Dendritic cell treated with granulocyte-macrophage colony-stimulating factor and Interleukin-4, amounts not matched to agents 40 ng/mL and 50 ng/mL, for 4 days (primary cell): Measurements from ENCODE around the gene TIPRL.
A peak's percentile ranks its signal among the peaks of the same experiment; 100 is the strongest.

Experiments
- H3K27ac Mint-ChIP-seq: one replicate; pipeline ENCODE4 v1.8.0; 2022; ENCODE audit warnings: mild to moderate bottlenecking, mixed read lengths
- H3K27me3 Mint-ChIP-seq: one replicate; pipeline ENCODE4 v1.8.0; 2022; ENCODE audit warnings: mild to moderate bottlenecking, mixed read lengths
- H3K36me3 Mint-ChIP-seq: one replicate; pipeline ENCODE4 v1.8.0; 2022; ENCODE audit warnings: low read depth, mixed read lengths
- H3K4me1 Mint-ChIP-seq: one replicate; pipeline ENCODE4 v1.8.0; 2022; ENCODE audit warnings: low read depth, mixed read lengths
- H3K4me3 Mint-ChIP-seq: one replicate; pipeline ENCODE4 v1.8.0; 2022; ENCODE audit warnings: mild to moderate bottlenecking, moderate library complexity, mixed read lengths
- H3K9me3 Mint-ChIP-seq: one replicate; pipeline ENCODE4 v1.8.0; 2022; ENCODE audit warnings: mixed read lengths
- intact Hi-C: fragments of 100-400 bp; cut with micrococcal nuclease; formaldehyde crosslinking; loops from one replicate; pipeline ENCODE4 v1.15.0; 2022

Gene TIPRL

DNA sequence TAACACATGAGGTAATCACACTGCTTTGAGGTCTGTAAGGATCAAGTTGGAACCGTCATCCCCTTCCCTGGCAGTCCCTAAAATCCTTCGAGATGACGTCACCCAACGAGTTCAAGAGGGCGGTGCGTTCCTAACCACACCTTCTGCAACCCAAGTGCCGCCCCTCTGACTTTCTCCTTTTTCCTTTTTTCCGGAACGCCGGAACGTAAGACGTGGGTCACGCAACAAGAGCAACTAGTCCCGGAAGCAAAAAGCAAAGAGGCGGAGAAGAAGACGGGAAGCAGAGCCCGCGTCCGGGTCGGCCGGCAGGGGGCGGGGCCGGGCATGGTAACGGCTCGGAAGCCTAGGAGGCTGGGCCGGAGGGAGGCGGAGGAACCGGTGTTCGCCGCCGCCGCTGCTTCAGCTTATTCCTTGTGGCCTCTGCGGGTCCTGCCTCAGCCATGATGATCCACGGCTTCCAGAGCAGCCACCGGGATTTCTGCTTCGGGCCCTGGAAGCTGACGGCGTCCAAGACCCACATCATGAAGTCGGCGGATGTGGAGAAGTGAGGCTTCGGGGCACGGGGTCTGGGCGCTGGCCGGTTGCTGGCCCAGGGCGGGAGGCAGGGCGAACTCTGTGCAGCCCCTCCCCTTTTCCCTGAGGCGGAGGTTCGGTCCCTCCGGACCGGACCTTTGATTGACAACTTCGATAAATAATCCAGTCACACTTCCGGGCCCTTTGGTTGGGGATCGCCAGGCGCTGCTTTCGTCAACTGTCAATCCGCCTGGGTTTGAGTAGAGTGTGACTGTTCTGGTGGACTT lies at the start of gene TIPRL:
TIPRL (plus strand) TSS at position 325 of the 800 bp plus-strand sequence; CDS start at position 441, 116 bp downstream.
- no peaks in the 10 kb centered on the region for H3K4me1 Mint-ChIP-seq
- H3K9me3 Mint-ChIP-seq = no peaks in the 10 kb centered on the region
- H3K4me3 Mint-ChIP-seq = no peak within 1 kb of the TSS
- no peak within 1 kb of the TSS for H3K27ac Mint-ChIP-seq
- peaks cover 3% of the 10 kb centered on the region for H3K36me3 Mint-ChIP-seq
- peaks cover 6% of the 10 kb centered on the region for H3K27me3 Mint-ChIP-seq
- intact Hi-C loops = loop anchor here (2.0 kb wide), 2 partner anchors 48 to 242 kb away; partner anchors contain the start of genes DCAF6, MPC2 and SFT2D2

DNA sequence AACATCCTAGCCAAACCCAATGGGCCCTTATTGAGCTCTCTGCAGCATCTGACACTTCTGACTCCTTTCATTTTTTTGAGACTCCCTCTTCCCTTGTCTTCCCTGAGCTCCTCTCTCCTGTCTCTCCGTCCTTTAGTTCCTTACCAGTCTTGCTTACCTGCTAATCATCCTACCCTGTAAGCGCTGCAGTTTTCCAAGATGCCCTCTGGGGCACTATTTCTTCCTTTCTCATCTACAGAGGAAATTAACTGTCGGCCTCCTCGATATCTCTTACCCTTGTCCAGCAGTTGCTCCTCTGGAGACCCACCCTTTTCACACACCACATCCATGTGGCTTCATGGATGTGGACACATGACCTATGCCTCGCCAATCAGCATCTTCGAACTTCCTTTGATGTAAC lies 48.8 kb upstream of the TIPRL start:
- H3K27me3 Mint-ChIP-seq = peaks cover 22% of the 10 kb centered on the region
- H3K27ac Mint-ChIP-seq = no peak overlapping the region
- H3K36me3 Mint-ChIP-seq = no peaks in the 10 kb centered on the region
- no peaks in the 10 kb centered on the region for H3K9me3 Mint-ChIP-seq
- intact Hi-C loops = no loop called here
- no peak overlapping the region for H3K4me3 Mint-ChIP-seq
- no peaks in the 10 kb centered on the region for H3K4me1 Mint-ChIP-seq

DNA sequence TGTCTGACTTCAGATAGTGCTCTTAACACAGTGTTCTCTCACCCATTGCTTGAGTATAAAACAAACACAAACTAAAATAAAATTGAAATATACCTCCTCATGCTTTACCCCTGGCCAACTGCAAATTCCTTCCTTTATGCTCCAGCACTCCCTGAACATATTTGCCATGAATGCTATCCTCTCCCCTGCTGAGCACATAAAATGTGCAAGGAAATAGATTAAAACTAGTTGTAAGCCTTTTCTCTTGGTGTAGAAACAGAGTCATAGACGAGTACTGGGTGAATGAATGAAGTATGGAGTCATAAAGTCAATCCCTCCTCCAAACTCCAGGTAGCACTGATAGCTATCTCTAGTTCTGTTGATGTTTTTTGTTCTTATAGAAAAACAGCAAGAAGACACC lies 44.6 kb upstream of the TIPRL start:
- Mint-ChIP-seq H3K4me3 (no peak overlapping the region), H3K9me3 (no peaks in the 10 kb centered on the region), H3K27me3 (peaks cover 50% of the 10 kb centered on the region), H3K36me3 (peaks cover 7% of the 10 kb centered on the region), H3K27ac (no peak overlapping the region), H3K4me1 (peaks cover 21% of the 10 kb centered on the region)
- intact Hi-C loops = no loop called here

DNA sequence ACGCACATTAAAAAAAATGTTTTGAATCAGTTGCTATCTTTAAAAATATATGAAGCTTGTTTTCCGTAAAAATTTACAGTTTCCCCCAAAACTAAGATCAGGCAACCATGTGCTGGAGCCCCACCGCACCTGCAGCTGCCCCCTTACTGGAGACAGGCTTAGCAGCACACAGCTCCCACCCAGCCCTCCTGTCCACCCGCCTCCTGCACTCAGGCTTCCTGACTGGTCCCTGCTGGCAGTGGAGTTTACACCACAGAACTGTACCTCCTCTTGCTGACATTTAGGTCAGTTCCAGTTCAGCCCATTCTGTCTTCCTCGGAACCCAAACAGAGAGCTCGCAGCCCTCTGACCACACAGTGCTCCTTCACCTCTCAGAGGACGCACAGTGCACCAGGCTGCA lies 44.1 kb upstream of the TIPRL start:
- H3K27ac Mint-ChIP-seq = no peak overlapping the region
- H3K4me3 Mint-ChIP-seq = no peak overlapping the region
- intact Hi-C loops = loop anchor here (5.0 kb wide), 1 partner anchor 52 kb away; no protein-coding TSS in a partner anchor
- peaks cover 21% of the 10 kb centered on the region for H3K4me1 Mint-ChIP-seq
- peaks cover 50% of the 10 kb centered on the region for H3K27me3 Mint-ChIP-seq
- no peaks in the 10 kb centered on the region for H3K9me3 Mint-ChIP-seq
- peaks cover 7% of the 10 kb centered on the region for H3K36me3 Mint-ChIP-seq

DNA sequence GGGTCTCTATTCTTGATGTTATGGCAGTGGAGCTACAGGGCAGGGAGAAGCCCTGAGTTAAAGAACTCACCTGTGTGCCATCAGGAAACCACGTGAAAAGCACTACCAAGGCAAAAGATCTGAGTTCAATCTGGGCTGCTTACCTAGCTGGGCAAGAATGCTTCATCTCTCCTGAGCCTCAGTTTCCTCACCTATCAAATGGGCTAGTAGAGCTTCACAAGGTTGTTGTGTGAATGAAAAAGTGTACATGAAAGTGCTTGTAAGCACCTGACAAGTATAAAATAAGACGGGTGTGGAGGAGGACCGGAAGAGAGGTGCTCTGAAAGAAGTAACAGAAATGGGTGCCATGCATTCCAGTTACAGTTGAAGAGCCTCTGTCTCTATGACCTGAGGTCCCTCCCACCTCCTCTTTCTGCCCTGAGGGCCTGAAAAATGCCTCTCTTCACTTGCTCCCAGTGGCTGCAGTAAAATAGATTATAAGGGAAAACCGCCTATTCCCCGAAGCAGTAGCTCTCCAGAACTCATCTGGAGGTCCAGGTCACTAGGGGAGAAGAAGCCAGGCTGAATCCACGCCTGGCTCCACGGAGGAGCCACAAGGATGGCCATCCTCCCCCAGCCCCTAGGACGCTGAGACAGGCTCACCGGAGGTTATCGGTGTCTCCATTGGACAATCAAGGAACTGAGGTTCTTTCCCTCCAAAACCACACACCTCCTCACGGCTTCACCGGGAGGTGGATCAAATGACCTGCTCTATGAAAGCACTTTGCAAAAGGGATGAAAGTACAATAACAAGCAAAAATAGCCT lies 43.4 kb upstream of the TIPRL start:
- Mint-ChIP-seq H3K27me3 (peaks cover 50% of the 10 kb centered on the region), H3K4me3 (peak overlapping the region; percentile 74), H3K4me1 (peaks cover 21% of the 10 kb centered on the region), H3K9me3 (no peaks in the 10 kb centered on the region), H3K27ac (no peak overlapping the region), H3K36me3 (peaks cover 7% of the 10 kb centered on the region)
- intact Hi-C loops = loop anchor here (5.0 kb wide), 1 partner anchor 53 kb away; no protein-coding TSS in a partner anchor

DNA sequence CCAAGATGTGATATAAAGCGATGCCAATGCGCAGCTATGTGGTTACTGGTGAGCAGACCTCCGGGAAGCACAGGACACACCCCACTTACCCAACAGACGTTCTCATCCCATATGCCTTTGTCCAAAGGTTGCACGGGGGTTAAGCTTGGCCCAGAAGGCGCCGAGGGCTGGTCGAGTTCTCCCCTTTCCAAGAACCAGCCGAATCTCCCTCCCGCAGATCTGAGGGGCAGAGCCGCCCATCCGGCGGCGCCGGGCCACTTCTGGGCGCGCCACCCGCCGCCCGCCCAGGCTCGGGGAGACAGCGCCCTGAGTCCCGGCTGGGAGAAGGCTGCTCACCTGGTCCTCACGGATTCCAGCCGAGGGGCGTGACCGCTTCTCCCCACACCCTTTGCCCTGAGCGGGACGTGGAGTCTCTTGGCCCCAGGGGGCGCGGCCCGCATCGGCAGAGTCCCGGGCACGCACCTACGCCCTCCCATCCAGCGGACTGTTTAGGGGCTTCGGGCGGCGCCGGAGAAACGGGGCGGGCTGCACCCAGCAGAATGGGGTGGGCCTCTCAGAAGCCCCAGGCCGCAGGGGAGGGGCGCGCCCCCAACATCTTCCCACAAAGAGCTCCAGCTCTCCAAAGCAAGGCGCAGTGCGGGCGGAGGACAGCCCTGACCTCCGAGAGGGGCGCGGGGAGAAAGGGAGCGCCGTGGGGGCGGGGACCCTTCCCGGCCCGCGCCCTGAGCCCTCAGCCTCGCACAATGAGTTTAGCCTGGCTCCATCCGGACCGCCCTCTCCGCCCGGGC lies 42.6 kb upstream of the TIPRL start:
- peaks cover 7% of the 10 kb centered on the region for H3K36me3 Mint-ChIP-seq
- H3K27ac Mint-ChIP-seq = no peak overlapping the region
- H3K27me3 Mint-ChIP-seq = peaks cover 50% of the 10 kb centered on the region
- intact Hi-C loops = loop anchor here (5.0 kb wide), 1 partner anchor 54 kb away; no protein-coding TSS in a partner anchor
- H3K4me3 Mint-ChIP-seq = peak overlapping the region; percentile 74
- no peaks in the 10 kb centered on the region for H3K9me3 Mint-ChIP-seq
- peaks cover 21% of the 10 kb centered on the region for H3K4me1 Mint-ChIP-seq

DNA sequence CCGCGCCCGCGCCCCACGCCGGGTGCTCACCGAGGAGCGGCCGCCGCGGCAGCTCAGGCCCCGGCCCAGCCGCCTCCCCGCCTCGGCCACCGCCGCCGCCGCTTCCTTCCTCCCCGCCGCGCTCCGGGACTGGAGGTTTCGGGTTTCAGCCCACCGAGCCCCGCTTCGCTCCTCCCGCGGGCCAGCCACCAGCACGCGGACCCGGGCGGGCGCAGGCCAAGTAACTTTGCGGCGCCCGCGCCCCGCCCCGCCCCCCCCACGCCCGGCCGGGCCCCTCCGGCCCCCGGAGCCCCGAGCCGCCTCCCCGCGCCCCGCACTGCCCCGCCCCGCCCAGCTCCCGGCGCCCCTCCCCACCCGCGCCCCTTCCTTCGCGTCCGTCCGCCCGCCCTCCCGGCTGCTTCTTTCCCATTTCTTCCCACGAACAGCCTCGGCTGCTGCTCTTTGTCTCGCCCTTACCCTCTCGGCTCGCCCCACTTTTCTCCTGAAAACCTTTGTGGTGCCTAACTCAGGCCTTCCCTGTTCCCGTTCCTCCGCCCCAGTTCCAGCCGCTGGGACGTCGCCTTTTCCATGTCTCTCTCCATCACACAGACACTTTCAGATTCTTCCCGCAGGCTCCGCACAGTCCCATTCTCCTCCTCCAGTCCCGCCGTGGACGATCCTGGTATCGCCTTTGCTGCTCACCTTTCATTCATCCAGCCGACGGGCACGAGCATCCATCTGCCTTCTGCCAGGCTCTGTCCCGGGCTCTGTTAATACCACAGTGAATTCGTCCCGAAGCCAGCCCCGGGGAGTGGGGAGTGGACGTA lies 41.9 kb upstream of the TIPRL start, which contains the start of gene GPR161:
GPR161 (minus strand) TSS at position 222 of the 806 bp plus-strand sequence. CDS start 32,080 bp downstream, outside the sequence.
- peak within 1 kb of the TSS; percentile 68 for H3K27ac Mint-ChIP-seq
- peaks cover 45% of the 10 kb centered on the region for H3K27me3 Mint-ChIP-seq
- H3K4me3 Mint-ChIP-seq = peak within 1 kb of the TSS; percentile 83
- H3K9me3 Mint-ChIP-seq = no peaks in the 10 kb centered on the region
- intact Hi-C loops = loop anchor here (5.0 kb wide), 1 partner anchor 55 kb away; no protein-coding TSS in a partner anchor
- H3K36me3 Mint-ChIP-seq = peaks cover 7% of the 10 kb centered on the region
- H3K4me1 Mint-ChIP-seq = peaks cover 21% of the 10 kb centered on the region

DNA sequence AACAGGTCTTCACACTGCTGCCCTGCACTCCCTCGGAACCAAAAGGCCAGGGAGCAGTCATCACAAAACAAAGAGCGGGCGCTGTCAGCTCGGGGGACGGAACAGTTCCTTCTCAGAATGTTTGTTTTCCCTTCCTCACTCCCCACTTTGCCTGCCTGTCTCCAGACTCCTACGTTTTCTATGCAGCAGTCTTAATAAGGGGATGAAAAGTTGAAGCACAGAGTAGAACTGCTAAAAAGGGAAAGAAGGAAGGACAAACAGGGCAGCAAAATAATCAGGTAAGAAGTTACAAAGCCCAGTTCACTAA lies 41.3 kb upstream of the TIPRL start:
- peak overlapping the region; percentile 83 for H3K4me3 Mint-ChIP-seq
- H3K9me3 Mint-ChIP-seq = no peaks in the 10 kb centered on the region
- peak overlapping the region; percentile 68 for H3K27ac Mint-ChIP-seq
- H3K27me3 Mint-ChIP-seq = peaks cover 45% of the 10 kb centered on the region
- peaks cover 21% of the 10 kb centered on the region for H3K4me1 Mint-ChIP-seq
- intact Hi-C loops = loop anchor here (5.0 kb wide), 1 partner anchor 55 kb away; no protein-coding TSS in a partner anchor
- peaks cover 7% of the 10 kb centered on the region for H3K36me3 Mint-ChIP-seq

DNA sequence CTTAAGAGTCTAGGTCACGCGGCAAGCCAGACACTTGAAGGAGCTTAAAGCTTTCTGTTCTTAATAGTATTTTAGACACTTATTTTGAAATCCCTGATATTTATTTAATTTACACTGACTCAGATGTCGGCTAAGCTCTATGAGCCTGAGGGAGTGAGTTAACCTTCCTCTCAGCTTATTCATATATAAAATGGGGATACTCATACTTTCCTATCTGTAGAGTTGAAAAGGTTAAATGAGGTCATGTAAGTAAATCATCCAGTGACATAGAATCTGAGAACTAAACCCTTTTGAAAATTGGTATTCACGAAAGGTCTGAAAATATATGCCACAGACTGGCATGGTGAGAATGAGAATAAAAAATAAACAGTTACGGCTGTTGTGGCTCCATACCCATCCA lies 40.6 kb upstream of the TIPRL start:
- H3K27me3 Mint-ChIP-seq = peaks cover 43% of the 10 kb centered on the region
- H3K9me3 Mint-ChIP-seq = no peaks in the 10 kb centered on the region
- H3K27ac Mint-ChIP-seq = no peak overlapping the region
- intact Hi-C loops = loop anchor here (5.0 kb wide), 1 partner anchor 56 kb away; no protein-coding TSS in a partner anchor
- no peak overlapping the region for H3K4me3 Mint-ChIP-seq
- H3K36me3 Mint-ChIP-seq = peaks cover 7% of the 10 kb centered on the region
- peaks cover 21% of the 10 kb centered on the region for H3K4me1 Mint-ChIP-seq

DNA sequence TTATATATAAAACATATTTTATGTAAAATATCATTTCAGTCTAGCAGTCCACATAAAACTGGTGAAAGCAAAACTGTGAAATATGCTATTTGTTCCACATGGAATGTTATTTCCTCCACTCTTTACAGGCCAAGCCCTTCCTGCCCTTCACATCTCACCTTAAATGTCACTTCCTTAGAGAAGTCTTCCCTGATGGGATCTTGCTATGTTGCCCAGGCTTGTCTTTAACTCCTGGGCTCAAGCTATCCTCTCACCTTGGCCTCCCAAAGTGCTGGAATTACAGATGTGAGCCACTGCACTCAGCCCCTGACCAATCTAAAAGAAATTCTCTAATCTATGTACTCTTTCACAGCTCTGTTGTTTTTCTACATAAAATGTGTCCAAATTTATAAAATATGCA lies 39.7 kb upstream of the TIPRL start:
- peaks cover 7% of the 10 kb centered on the region for H3K36me3 Mint-ChIP-seq
- H3K27me3 Mint-ChIP-seq = peaks cover 39% of the 10 kb centered on the region
- H3K9me3 Mint-ChIP-seq = no peaks in the 10 kb centered on the region
- no peak overlapping the region for H3K4me3 Mint-ChIP-seq
- no peak overlapping the region for H3K27ac Mint-ChIP-seq
- intact Hi-C loops = loop anchor here (5.0 kb wide), 1 partner anchor 57 kb away; no protein-coding TSS in a partner anchor
- H3K4me1 Mint-ChIP-seq = peaks cover 21% of the 10 kb centered on the region

DNA sequence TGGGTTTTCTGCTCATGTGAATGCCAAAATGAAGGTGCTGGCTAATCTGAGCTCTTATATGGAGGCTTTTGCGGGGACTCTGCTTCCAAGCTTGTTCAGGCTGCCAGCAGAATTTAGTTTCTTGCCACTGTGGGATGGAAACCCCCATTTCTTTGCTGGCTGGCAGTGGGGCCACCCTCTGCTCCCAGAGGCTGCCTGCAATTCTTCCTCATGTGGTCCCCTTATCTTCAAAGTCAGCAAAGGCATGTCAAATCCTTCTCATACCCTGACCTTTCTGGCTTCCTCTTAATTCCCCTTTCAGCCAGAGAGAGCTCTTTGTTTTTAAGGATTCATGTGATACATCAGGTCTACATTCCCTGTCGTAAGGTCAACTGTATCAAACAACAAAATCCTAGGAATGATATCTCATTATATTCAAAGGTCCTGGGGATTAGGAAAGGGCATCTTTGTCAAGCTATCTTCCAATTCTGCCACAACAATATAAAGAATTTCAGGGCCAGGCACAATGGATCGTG lies 36.8 kb upstream of the TIPRL start:
- intact Hi-C loops = no loop called here
- Mint-ChIP-seq H3K36me3 (peaks cover 5% of the 10 kb centered on the region), H3K4me1 (peaks cover 23% of the 10 kb centered on the region), H3K27ac (no peak overlapping the region), H3K9me3 (no peaks in the 10 kb centered on the region), H3K27me3 (peaks cover 15% of the 10 kb centered on the region), H3K4me3 (no peak overlapping the region)

DNA sequence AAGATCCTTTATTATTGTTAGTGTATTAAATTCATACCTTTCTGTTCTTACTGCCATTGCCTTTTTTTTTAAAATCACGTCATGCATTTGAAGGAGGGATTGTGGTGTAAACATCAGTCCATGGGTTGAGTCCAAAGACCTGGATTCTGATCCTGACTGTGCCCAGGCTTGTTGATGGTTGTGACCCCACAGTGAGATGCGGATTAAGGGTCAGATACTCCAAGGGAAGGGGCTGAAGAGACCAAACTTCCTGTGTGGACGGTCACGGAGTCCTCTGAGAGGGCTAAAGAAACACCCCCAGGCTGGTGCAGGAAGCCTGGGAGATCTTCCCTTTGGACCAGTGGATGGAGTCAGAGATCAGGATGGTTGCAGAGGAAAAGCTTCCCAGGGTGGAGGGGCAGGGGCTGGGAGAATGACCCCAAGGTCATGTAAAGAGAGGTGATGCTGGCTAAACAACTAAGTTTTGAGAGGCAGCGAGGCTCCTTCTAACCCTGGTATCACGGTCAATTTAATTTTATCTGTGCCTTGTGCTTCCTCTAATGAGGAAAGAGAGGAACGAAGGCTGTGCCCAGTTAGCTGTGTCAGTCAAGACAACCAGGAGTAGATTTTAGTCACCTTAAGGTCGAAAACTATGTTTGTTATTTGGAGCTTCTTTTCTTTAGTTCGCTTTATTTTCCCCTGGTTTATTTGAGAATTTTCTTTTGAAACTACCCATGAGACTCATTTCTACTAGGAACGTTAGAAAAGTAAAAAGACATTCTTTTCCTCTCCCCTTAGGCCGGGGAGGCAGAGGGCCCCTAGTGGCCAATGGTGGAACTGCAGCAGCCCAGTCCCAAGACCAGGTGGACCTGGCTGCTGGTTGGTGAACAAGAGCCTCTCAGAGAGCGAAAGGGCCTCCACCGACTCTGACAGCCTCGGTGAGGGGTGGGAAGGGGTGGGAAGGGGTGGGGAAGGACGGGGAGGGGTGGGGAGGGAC lies 33.3 kb upstream of the TIPRL start:
- Mint-ChIP-seq H3K4me3 (peak overlapping the region; percentile 32), H3K4me1 (peaks cover 16% of the 10 kb centered on the region), H3K27me3 (peaks cover 3% of the 10 kb centered on the region), H3K36me3 (no peaks in the 10 kb centered on the region), H3K9me3 (no peaks in the 10 kb centered on the region), H3K27ac (peak overlapping the region; percentile 34)
- intact Hi-C loops = no loop called here
